OCI-M1 (cell line): Measurements from ENCODE around the gene PC.

Source experiments
- DNase-seq: peaks from one replicate; lab custom pipeline; 2025; lab: John Stamatoyannopoulos, UW

The PC gene

GRCh38 chr11:66864924-66865697, 93.1 kb downstream of the PC start:
- DNase-seq: no peak

GRCh38 chr11:66864172-66864901, 93.8 kb downstream of the PC start:
- DNase-seq: no peak

GRCh38 chr11:66863428-66864125, 94.6 kb downstream of the PC start:
- DNase-seq: no peak

- no peak for DNase-seq
Observed at GRCh38 chr11:66862559-66863037, 95.6 kb downstream of the PC start.

- DNase-seq: no peak
Observed at GRCh38 chr11:66861774-66862558, 96.2 kb downstream of the PC start.

GRCh38 chr11:66861038-66861773, 97.0 kb downstream of the PC start:
- no peak for DNase-seq

- no peak for DNase-seq
Observed at GRCh38 chr11:66860449-66860831, 97.7 kb downstream of the PC start.

GRCh38 chr11:66859686-66860448, 98.3 kb downstream of the PC start:
- no peak for DNase-seq

- no peak for DNase-seq
Observed at GRCh38 chr11:66858939-66859685, 99.1 kb downstream of the PC start.

- no peak for DNase-seq
Observed at GRCh38 chr11:66858186-66858938, 99.8 kb downstream of the PC start.

GRCh38 chr11:66857927-66858185, 100.3 kb downstream of the PC start:
- DNase-seq: no peak

- no peak for DNase-seq
Observed at GRCh38 chr11:66857234-66857926, 100.8 kb downstream of the PC start.

GRCh38 chr11:66856496-66857233, 101.5 kb downstream of the PC start, which contains the start of gene LRFN4:
Gene LRFN4 (plus strand): TSS chr11:66857064. CDS start chr11:66857745, 681 bp downstream.
- DNase-seq: peak; percentile 40

GRCh38 chr11:66855574-66856495, 102.3 kb downstream of the PC start:
- peak; percentile 95 for DNase-seq

GRCh38 chr11:66854729-66855211, 103.4 kb downstream of the PC start:
- no peak for DNase-seq

GRCh38 chr11:66854231-66854661, 103.9 kb downstream of the PC start:
- DNase-seq: no peak
